MM.1S (cell line): Measurements from ENCODE around the gene GRB10.
"Not testable (repeated sequence)": the region's sequence is repeated elsewhere in the genome, so short reads cannot be mapped to it uniquely, and the experiment has no call there.

Experiments used
- DNase-seq: peaks from one replicate; pipeline ENCODE4 v3.0.0-alpha.2; 2015
- H2AFZ ChIP-seq: fragments of 300-600 bp; sonication (generic); 2 replicates; pipeline ENCODE4 v1.6.0; 2016; ENCODE audit warnings: antibody characterized with exemption, low read length
- H3F3A ChIP-seq: fragments of 300-600 bp; sonication (generic); 2 replicates; pipeline ENCODE4 v1.6.1; 2016; ENCODE audit warnings: mild to moderate bottlenecking, antibody characterized with exemption, low read length, moderate library complexity, mixed read lengths; ENCODE audit not compliant: insufficient read depth
- H3K27ac ChIP-seq: fragments of 300-600 bp; sonication (generic); 2 replicates; pipeline ENCODE4 v1.5.1; 2016; ENCODE audit warnings: mild to moderate bottlenecking, low read length
- H3K27me3 ChIP-seq: fragments of 300-600 bp; sonication (generic); replicated peaks from 2 replicates; pipeline ENCODE4 v1.6.0; 2016; ENCODE audit warnings: low read length; ENCODE audit not compliant: insufficient read depth
- H3K36me3 ChIP-seq: fragments of 300-600 bp; sonication (generic); replicated peaks from 2 replicates; pipeline ENCODE4 v1.6.1; 2016; ENCODE audit warnings: mild to moderate bottlenecking, low read length, mixed read lengths; ENCODE audit not compliant: insufficient read depth
- H3K4me1 ChIP-seq: fragments of 300-600 bp; sonication (generic); 2 replicates; pipeline ENCODE4 v1.6.1; 2016; ENCODE audit warnings: low read length, mixed read lengths
- H3K4me2 ChIP-seq: fragments of 300-600 bp; sonication (generic); 2 replicates; pipeline ENCODE4 v1.6.0; 2016; ENCODE audit warnings: low read depth, low read length
- H3K4me3 ChIP-seq: fragments of 300-600 bp; sonication (generic); 2 replicates; pipeline ENCODE4 v1.5.1; 2016; ENCODE audit warnings: low read length, mixed read lengths
- H3K79me2 ChIP-seq: fragments of 300-600 bp; sonication (generic); 2 replicates; pipeline ENCODE4 v1.6.1; 2016; ENCODE audit warnings: mixed run types, low read length, mixed read lengths
- H3K9ac ChIP-seq: fragments of 300-600 bp; sonication (generic); 2 replicates; pipeline ENCODE4 v1.6.1; 2016; ENCODE audit warnings: low read length, mixed read lengths
- H3K9me2 ChIP-seq: fragments of 300-600 bp; sonication (generic); replicated peaks from 2 replicates; pipeline ENCODE4 v1.6.1; 2016; ENCODE audit warnings: mild to moderate bottlenecking, low read length, mixed read lengths; ENCODE audit not compliant: insufficient read depth
- H3K9me3 ChIP-seq: fragments of 300-600 bp; sonication (generic); replicated peaks from 2 replicates; pipeline ENCODE4 v1.6.1; 2016; ENCODE audit warnings: mild to moderate bottlenecking, low read length, mixed read lengths; ENCODE audit not compliant: insufficient read depth
- H4K20me1 ChIP-seq: fragments of 300-600 bp; sonication (generic); 2 replicates; pipeline ENCODE4 v1.6.1; 2016; ENCODE audit warnings: mild to moderate bottlenecking, low read length, moderate library complexity, mixed read lengths; ENCODE audit not compliant: insufficient read depth
- CTCF ChIP-seq: fragments of 300-600 bp; sonication (generic); IDR thresholded peaks from 2 replicates; pipeline ENCODE4 v1.5.1; 2016; ENCODE audit warnings: antibody characterized with exemption, low read length, mixed read lengths
- EZH2 ChIP-seq: fragments of 300-600 bp; sonication (generic); optimal IDR thresholded peaks from 2 replicates; pipeline ENCODE3; 2017; ENCODE audit warnings: low read depth, mild to moderate bottlenecking, antibody characterized with exemption, low read length, mixed read lengths
- EZH2phosphoT487 ChIP-seq: fragments of 300-600 bp; sonication (generic); IDR thresholded peaks from 2 replicates; pipeline ENCODE4 v1.6.1; 2018; ENCODE audit warnings: antibody characterized with exemption, low read length

The GRB10 gene

DNA sequence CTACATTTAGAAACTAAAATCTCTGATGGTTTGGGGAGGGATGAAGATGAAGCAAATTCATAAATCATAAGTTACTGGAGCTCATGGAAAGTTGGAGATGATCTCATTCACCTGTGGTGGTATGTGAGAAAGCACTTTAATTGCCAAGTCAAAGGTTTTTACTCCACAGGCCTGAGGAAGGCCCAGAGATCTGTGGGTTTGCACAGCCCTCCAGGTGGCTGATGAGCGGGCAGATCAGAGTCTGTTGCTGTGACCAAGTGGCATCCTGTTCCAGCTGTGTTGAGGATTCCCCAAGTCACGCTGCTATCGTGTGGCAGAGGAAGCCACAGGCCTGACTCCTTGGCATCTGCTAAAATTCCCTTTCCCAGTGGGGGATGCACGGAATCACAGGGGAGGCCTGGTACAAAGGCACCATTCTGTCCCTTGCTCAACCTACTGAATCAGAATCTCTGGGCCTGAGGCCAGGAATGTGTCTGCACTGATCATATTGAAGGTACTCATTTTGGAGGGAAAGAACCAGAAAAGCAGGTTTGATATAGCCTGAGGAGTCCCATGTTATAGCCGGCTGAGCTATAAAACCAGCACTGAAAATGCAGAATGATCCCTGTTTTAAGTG, 197.8 kb downstream of the GRB10 start:
- Histone ChIP-seq H3K4me1 (no peaks in the 10 kb centered on the region), H3K9me3 (no peaks in the 10 kb centered on the region), H3K27me3 (no peaks in the 10 kb centered on the region), H3K4me3 (no peak overlapping the region), H4K20me1 (no peaks in the 10 kb centered on the region), H3F3A (no peaks in the 10 kb centered on the region), H3K9me2 (no peaks in the 10 kb centered on the region), H3K36me3 (no peaks in the 10 kb centered on the region), H3K27ac (no peak overlapping the region), H2AFZ (no peak overlapping the region), H3K4me2 (no peak overlapping the region), H3K79me2 (no peaks in the 10 kb centered on the region), H3K9ac (no peak overlapping the region)
- no peak for DNase-seq
- TF ChIP-seq EZH2phosphoT487 = no peak
- no peak for TF ChIP-seq CTCF
- TF ChIP-seq EZH2 = no peak

DNA sequence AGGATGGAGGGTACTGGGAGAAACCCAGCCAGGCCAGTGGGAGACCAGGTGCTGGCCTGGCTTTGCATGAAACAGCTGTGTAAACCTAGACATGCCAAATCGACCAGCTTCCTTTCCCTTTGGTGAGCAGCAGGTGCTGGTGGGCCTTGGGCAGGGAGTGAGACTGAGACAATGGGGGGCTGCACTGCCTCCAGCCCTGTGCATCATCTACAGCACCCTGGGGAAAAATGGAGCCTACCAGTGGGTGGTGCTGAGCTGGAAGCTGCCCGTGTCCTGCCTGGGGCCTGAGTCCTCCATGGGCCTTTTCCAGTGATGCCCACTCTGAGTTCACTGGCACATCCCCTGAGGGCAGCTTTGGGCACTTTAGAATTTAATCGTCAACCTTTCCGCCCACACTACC, 198.3 kb downstream of the GRB10 start:
- Histone ChIP-seq H3K79me2 (no peaks in the 10 kb centered on the region), H2AFZ (no peak overlapping the region), H3K9me3 (no peaks in the 10 kb centered on the region), H3F3A (no peaks in the 10 kb centered on the region), H3K4me1 (no peaks in the 10 kb centered on the region), H3K27me3 (no peaks in the 10 kb centered on the region), H3K9me2 (no peaks in the 10 kb centered on the region), H3K36me3 (no peaks in the 10 kb centered on the region), H3K27ac (no peak overlapping the region), H3K9ac (no peak overlapping the region), H3K4me2 (no peak overlapping the region), H4K20me1 (no peaks in the 10 kb centered on the region), H3K4me3 (no peak overlapping the region)
- TF ChIP-seq EZH2 (no peak), CTCF (no peak), EZH2phosphoT487 (no peak)
- DNase-seq = no peak

DNA sequence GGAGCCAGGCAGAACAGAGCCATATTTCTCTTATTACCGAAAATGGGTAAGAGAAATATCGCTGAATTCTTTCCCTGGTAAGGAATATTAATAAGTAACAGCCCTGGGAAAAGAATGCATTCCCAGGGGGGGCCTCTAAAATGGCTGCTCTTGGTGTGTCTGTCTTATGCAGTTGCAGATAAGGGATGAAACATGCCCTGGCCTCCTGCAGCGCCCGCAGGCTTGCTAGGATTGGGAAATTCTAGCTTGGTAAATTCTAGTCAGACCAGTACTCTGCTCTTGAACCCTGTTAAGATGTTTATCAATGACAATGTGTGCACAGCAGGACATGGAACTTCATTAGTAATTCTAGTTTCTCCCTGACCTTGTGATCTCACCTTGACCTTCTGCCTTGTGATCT, 199.4 kb downstream of the GRB10 start:
- H2AFZ ChIP-seq, H3K4me1 ChIP-seq, H3K4me3 ChIP-seq, H3K9me3 ChIP-seq, H3F3A ChIP-seq, H3K4me2 ChIP-seq, H3K9ac ChIP-seq, H3K27ac ChIP-seq, H3K9me2 ChIP-seq, H4K20me1 ChIP-seq, H3K36me3 ChIP-seq, DNase-seq, H3K79me2 ChIP-seq, H3K27me3 ChIP-seq: not testable (repeated sequence)

GRCh38 chr7:50582271-50582670, 200.4 kb downstream of the GRB10 start:
- H3F3A ChIP-seq, H3K4me2 ChIP-seq, H3K79me2 ChIP-seq, H3K36me3 ChIP-seq, H3K9me2 ChIP-seq, H3K4me1 ChIP-seq, H3K27me3 ChIP-seq, H2AFZ ChIP-seq, H3K9ac ChIP-seq, H3K9me3 ChIP-seq, H3K4me3 ChIP-seq, H4K20me1 ChIP-seq, DNase-seq, H3K27ac ChIP-seq: not testable (repeated sequence)

DNA sequence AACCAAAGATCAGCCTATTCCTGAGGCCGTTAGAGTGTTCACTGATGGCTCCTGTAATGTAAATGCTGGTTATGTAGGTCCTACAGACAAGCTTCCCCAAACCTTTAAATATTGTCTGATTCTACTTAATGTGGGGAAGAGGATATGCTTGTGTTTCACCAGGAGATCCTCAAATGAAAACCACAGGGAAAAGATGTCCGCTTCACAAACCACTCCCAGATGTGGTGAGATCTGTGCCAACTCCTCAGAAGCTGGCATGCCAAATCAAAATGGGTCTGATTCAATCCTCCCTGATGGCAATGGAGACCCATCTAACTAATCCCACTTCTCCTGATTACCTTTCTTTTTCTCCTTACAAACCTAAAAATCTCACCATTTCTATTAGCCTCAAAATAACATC, 202.0 kb downstream of the GRB10 start:
- H4K20me1 ChIP-seq, H3F3A ChIP-seq, H3K4me3 ChIP-seq, H3K27me3 ChIP-seq, H3K36me3 ChIP-seq, H3K9ac ChIP-seq, H3K4me1 ChIP-seq, H3K79me2 ChIP-seq, H2AFZ ChIP-seq, H3K4me2 ChIP-seq, DNase-seq, H3K27ac ChIP-seq, H3K9me2 ChIP-seq, H3K9me3 ChIP-seq: not testable (repeated sequence)
